Measurements from ENCODE around the gene MACROD2.

MACROD2 gene

DNA sequence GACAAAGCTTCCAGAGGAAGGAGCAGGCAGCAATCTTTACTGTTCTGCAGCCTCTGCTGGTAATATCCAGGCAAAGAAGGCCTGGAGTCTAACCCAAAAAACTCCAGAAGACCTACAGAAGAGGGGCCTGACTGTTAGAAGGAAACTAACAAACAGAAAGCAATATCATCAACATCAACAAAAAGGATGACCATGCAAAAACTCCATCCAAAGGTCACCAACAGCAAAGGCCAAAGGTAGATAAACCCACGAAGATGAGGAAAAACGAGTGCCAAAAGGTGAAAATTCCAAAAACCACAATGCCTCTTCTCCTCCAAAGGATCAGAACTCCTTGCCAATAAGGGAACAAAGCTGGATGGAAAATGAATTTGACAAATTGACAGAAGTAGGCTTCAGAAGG, 811.9 kb downstream of the MACROD2 start (continued):
- TF ChIP-seq, protein P1, sequence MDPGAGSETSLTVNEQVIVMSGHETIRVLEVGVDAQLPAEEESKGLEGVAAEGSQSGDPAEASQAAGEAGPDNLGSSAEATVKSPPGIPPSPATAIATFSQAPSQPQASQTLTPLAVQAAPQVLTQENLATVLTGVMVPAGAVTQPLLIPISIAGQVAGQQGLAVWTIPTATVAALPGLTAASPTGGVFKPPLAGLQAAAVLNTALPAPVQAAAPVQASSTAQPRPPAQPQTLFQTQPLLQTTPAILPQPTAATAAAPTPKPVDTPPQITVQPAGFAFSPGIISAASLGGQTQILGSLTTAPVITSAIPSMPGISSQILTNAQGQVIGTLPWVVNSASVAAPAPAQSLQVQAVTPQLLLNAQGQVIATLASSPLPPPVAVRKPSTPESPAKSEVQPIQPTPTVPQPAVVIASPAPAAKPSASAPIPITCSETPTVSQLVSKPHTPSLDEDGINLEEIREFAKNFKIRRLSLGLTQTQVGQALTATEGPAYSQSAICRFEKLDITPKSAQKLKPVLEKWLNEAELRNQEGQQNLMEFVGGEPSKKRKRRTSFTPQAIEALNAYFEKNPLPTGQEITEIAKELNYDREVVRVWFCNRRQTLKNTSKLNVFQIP (CRISPR knock-in tag; IDR thresholded peaks at IDR 0.05; ENCODE audit: borderline replicate concordance, low read depth): no peak
- TF ChIP-seq, protein P2, sequence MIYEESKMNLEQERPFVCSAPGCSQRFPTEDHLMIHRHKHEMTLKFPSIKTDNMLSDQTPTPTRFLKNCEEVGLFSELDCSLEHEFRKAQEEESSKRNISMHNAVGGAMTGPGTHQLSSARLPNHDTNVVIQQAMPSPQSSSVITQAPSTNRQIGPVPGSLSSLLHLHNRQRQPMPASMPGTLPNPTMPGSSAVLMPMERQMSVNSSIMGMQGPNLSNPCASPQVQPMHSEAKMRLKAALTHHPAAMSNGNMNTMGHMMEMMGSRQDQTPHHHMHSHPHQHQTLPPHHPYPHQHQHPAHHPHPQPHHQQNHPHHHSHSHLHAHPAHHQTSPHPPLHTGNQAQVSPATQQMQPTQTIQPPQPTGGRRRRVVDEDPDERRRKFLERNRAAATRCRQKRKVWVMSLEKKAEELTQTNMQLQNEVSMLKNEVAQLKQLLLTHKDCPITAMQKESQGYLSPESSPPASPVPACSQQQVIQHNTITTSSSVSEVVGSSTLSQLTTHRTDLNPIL (CRISPR knock-in tag; IDR thresholded peaks at IDR 0.05; ENCODE audit: low read depth): no peak
- TF ChIP-seq ZFP3 (CRISPR knock-in tag; IDR thresholded peaks at IDR 0.05) (no peak), TCF4 (CRISPR knock-in tag; IDR thresholded peaks at IDR 0.05; ENCODE audit: borderline replicate concordance) (no peak)

DNA sequence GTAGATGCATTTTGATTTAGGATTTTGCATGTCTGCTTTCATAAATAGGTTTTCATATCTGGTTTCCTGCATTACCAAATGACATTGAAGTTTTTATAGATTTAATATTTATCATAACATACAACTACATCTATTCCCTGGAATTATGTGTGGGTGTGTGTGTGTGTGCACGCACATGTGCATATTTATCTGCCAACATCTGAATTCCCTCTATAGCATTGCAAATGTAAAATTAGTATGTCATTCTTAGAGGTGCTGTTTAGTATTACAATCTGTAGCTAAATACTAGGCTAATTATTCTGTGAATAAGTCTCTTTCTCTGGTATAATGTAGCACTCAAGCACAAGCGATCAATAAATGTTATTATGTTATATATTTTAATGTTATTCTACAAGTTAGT, 820.0 kb downstream of the MACROD2 start:
- TF ChIP-seq GLIS3 (CRISPR knock-in tag; IDR thresholded peaks at IDR 0.05) (no peak), ESRRG (CRISPR knock-in tag; IDR thresholded peaks at IDR 0.05) (no peak)
- ATAC-seq: no peak

DNA sequence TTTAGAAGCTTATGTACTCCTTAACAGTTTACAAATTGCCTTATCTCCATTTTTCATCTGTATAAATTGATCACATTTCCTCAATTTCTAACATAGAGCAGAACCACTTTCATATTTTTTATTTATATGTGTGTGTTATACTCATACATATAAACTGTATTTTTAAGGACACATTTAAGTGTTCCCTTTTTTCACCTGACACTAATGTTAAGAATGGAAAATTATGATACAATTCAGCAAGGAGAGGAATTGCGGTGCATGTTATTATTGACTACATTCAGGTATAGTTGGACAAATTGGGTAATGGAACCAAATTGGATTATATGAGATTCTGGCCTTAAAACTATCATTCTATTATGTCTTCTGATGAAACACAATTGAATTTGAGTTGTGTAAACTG, 821.2 kb downstream of the MACROD2 start:
- no peak for TF ChIP-seq ARNTL (CRISPR knock-in tag; IDR thresholded peaks at IDR 0.05; ENCODE audit: borderline replicate concordance, low read depth)
- no peak for TF ChIP-seq ESRRG (CRISPR knock-in tag; IDR thresholded peaks at IDR 0.05)
- TF ChIP-seq, protein P3, sequence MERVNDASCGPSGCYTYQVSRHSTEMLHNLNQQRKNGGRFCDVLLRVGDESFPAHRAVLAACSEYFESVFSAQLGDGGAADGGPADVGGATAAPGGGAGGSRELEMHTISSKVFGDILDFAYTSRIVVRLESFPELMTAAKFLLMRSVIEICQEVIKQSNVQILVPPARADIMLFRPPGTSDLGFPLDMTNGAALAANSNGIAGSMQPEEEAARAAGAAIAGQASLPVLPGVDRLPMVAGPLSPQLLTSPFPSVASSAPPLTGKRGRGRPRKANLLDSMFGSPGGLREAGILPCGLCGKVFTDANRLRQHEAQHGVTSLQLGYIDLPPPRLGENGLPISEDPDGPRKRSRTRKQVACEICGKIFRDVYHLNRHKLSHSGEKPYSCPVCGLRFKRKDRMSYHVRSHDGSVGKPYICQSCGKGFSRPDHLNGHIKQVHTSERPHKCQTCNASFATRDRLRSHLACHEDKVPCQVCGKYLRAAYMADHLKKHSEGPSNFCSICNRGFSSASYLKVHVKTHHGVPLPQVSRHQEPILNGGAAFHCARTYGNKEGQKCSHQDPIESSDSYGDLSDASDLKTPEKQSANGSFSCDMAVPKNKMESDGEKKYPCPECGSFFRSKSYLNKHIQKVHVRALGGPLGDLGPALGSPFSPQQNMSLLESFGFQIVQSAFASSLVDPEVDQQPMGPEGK (CRISPR knock-in tag; IDR thresholded peaks at IDR 0.05; ENCODE audit: borderline replicate concordance): no peak
- TF ChIP-seq BACH2 (CRISPR knock-in tag; IDR thresholded peaks at IDR 0.05; ENCODE audit: borderline replicate concordance): no peak
- no peak for TF ChIP-seq ISL1 (CRISPR knock-in tag; IDR thresholded peaks at IDR 0.05)
- TF ChIP-seq ZNF8 (CRISPR knock-in tag; IDR thresholded peaks at IDR 0.05): no peak
- no peak for TF ChIP-seq ZC3H10 (CRISPR knock-in tag; IDR thresholded peaks at IDR 0.05)
- no peak for TF ChIP-seq TOX (CRISPR knock-in tag; IDR thresholded peaks at IDR 0.05; ENCODE audit: borderline replicate concordance)
- no peak for TF ChIP-seq ZFP3 (CRISPR knock-in tag; IDR thresholded peaks at IDR 0.05)
- TF ChIP-seq ZNF565 (CRISPR knock-in tag; conservative IDR thresholded peaks at IDR 0.05; ENCODE audit: low read depth): no peak
- TF ChIP-seq PPARA (CRISPR knock-in tag; IDR thresholded peaks at IDR 0.05; ENCODE audit: borderline replicate concordance): no peak
- no peak for TF ChIP-seq ZFP30 (CRISPR knock-in tag; IDR thresholded peaks at IDR 0.05)
- TF ChIP-seq, protein P1 (CRISPR knock-in tag; IDR thresholded peaks at IDR 0.05; ENCODE audit: borderline replicate concordance, low read depth): no peak
- TF ChIP-seq, protein P4, sequence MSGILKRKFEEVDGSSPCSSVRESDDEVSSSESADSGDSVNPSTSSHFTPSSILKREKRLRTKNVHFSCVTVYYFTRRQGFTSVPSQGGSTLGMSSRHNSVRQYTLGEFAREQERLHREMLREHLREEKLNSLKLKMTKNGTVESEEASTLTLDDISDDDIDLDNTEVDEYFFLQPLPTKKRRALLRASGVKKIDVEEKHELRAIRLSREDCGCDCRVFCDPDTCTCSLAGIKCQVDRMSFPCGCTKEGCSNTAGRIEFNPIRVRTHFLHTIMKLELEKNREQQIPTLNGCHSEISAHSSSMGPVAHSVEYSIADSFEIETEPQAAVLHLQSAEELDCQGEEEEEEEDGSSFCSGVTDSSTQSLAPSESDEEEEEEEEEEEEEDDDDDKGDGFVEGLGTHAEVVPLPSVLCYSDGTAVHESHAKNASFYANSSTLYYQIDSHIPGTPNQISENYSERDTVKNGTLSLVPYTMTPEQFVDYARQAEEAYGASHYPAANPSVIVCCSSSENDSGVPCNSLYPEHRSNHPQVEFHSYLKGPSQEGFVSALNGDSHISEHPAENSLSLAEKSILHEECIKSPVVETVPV (CRISPR knock-in tag; IDR thresholded peaks at IDR 0.05): no peak
- TF ChIP-seq TCF4 (CRISPR knock-in tag; IDR thresholded peaks at IDR 0.05; ENCODE audit: borderline replicate concordance): no peak
- TF ChIP-seq ZNF70 (CRISPR knock-in tag; IDR thresholded peaks at IDR 0.05): no peak
- TF ChIP-seq RARB (CRISPR knock-in tag; IDR thresholded peaks at IDR 0.05): no peak
- no peak for TF ChIP-seq GLIS3 (CRISPR knock-in tag; IDR thresholded peaks at IDR 0.05)
- TF ChIP-seq SNAI2 (CRISPR knock-in tag; IDR thresholded peaks at IDR 0.05): no peak
- no peak for TF ChIP-seq OSR1 (CRISPR knock-in tag; IDR thresholded peaks at IDR 0.05)
- ATAC-seq: no peak

DNA sequence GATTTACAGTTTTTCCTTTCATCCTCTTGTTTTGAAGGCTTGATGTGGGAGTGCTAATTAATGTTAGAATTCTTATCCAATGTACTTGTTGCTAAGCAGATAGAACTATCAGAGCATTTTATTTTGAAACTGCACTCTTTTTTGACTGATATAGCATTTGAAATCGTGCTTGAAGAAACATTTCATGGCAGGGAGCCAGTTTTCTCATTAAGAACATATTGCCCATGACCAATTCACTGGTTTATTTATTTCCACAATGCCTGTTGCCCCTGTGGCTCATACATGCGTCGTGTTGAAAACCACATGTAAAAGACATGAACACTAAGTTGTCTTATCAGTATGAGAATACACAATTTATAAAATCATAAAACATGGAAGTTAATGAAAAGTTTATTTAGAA, 821.8 kb downstream of the MACROD2 start:
- ATAC-seq: no peak
- TF ChIP-seq TCF4 (CRISPR knock-in tag; IDR thresholded peaks at IDR 0.05; ENCODE audit: borderline replicate concordance) (no peak), ZC3H10 (CRISPR knock-in tag; IDR thresholded peaks at IDR 0.05) (no peak), ARNTL (CRISPR knock-in tag; IDR thresholded peaks at IDR 0.05; ENCODE audit: borderline replicate concordance, low read depth) (no peak), ESRRG (CRISPR knock-in tag; IDR thresholded peaks at IDR 0.05) (no peak), GLIS3 (CRISPR knock-in tag; IDR thresholded peaks at IDR 0.05) (no peak), ISL1 (CRISPR knock-in tag; IDR thresholded peaks at IDR 0.05) (no peak), ZFP30 (CRISPR knock-in tag; IDR thresholded peaks at IDR 0.05) (no peak), ZNF8 (CRISPR knock-in tag; IDR thresholded peaks at IDR 0.05) (no peak), ZNF70 (CRISPR knock-in tag; IDR thresholded peaks at IDR 0.05) (no peak), RARB (CRISPR knock-in tag; IDR thresholded peaks at IDR 0.05) (no peak)
- TF ChIP-seq, protein P2 (CRISPR knock-in tag; IDR thresholded peaks at IDR 0.05; ENCODE audit: low read depth): no peak
- TF ChIP-seq, protein P1 (CRISPR knock-in tag; IDR thresholded peaks at IDR 0.05; ENCODE audit: borderline replicate concordance, low read depth): no peak
- TF ChIP-seq, protein P4 (CRISPR knock-in tag; IDR thresholded peaks at IDR 0.05): no peak
